Peyer's patch (tissue), 4 donors: ENCODE results near the gene NPEPL1. TPM values are rescaled to one million over a fixed set of nuclear protein-coding genes. Genes with fewer than 3 reads are reported as not detected.
"Not testable (repeated sequence)": the region's sequence is repeated elsewhere in the genome, so short reads cannot be mapped to it uniquely, and the experiment has no call there.

Experiments used
- DNase-seq, 3 donors: peaks; one replicate each; pipeline ENCODE4 v3.0.0-alpha.2; 2017 to 2019
- H3K27ac ChIP-seq, 4 donors: fragments of 200-600 bp; sonication (generic); one replicate each; pipeline ENCODE4 v1.5.1; 2016 to 2019
- H3K27me3 ChIP-seq, 2 donors: fragments of 200-600 bp; sonication (generic); one replicate each; pipeline ENCODE4 v1.5.1; 2019
- H3K36me3 ChIP-seq, 3 donors: fragments of 200-600 bp; sonication (generic); one replicate each; pipeline ENCODE4 v1.5.1; 2016 to 2019
- H3K4me1 ChIP-seq, 4 donors: fragments of 200-600 bp; sonication (generic); one replicate each; pipeline ENCODE4 v1.5.1; 2016 to 2019
- H3K4me3 ChIP-seq, 4 donors: fragments of 200-600 bp; sonication (generic); 1 replicate in 3 of 4; 2 replicates in 1 of 4; pipeline ENCODE4 v1.5.1; 2016 to 2019; ENCODE audit warnings: mild to moderate bottlenecking in 1 of 4
- H3K9me3 ChIP-seq, 4 donors: fragments of 200-600 bp; sonication (generic); one replicate each; pipeline ENCODE4 v1.5.1; 2016 to 2019; ENCODE audit warnings: mild to moderate bottlenecking in 1 of 4
- POLR2A ChIP-seq, 2 donors: fragments of 450-650 bp; IDR thresholded peaks; one replicate each; pipeline ENCODE4 v1.5.1; 2017; ENCODE audit warnings: antibody characterized with exemption in 2 of 2, mild to moderate bottlenecking in 2 of 2, moderate library complexity in 2 of 2
- total RNA-seq, 4 donors: library from RNA; depleted of rRNA; stranded (reverse); fragments of >200 nt; gene quantifications; one replicate each; pipeline ENCODE4 v1.1.0, GENCODE V29; 2016
- TF ChIP-seq, protein P1 (sequence below), 6 experiments: fragments of 450-650 bp in 4 of 6; fragments of 200-600 bp in 2 of 6; sonication (generic) in 1 of 6; IDR thresholded peaks; one replicate each; pipeline ENCODE4 v1.5.1; 2017 to 2019; ENCODE audit warnings: antibody characterized with exemption in 6 of 6, mild to moderate bottlenecking in 3 of 6, moderate library complexity in 1 of 6

The NPEPL1 gene
- total RNA-seq, 4 donors from 2014 or later = 36.3 to 80.4 (median 63.0) TPM

DNA sequence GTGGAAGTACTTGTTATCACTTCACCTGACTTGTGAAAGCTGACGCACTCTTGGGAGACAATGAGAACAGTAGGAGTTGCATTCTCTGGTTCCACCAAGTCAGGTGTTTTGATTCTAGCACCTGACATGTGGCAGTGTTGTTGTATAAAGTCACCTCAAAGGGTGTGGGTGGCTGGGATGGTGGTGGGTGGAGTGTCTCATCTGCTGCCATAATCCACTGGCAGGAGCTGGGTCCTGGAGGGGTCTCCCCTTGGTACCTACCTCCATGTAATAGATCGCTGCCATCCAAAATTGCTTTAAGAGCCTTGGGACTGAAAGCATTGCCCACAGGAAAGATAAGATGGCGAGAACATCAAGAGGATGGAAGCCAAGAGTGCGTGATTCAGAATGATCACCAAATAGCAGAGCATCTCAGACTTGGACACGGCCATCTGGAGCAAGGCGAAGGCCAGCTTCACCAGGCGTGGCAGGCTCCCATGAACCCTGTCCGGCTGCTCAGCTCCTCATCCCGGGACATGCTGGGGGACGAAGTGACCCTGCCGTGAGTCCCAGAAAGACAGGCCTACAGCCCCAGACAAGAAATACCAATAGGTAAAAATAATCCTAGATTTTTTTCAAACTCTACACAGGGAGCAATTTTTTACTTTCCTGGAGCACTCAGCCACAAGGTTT, 56.6 kb downstream of the NPEPL1 start:
- H3K36me3 ChIP-seq = no peaks in the 10 kb centered on the region
- DNase-seq = no peak
- no peaks in the 10 kb centered on the region for H3K9me3 ChIP-seq
- H3K27ac ChIP-seq = no peak overlapping the region
- H3K4me3 ChIP-seq = no peak overlapping the region
- no peaks in the 10 kb centered on the region for H3K4me1 ChIP-seq
- H3K27me3 ChIP-seq = no peaks in the 10 kb centered on the region
- no peak for TF ChIP-seq POLR2A (IDR thresholded peaks at IDR 0.05)
- TF ChIP-seq, protein P1, sequence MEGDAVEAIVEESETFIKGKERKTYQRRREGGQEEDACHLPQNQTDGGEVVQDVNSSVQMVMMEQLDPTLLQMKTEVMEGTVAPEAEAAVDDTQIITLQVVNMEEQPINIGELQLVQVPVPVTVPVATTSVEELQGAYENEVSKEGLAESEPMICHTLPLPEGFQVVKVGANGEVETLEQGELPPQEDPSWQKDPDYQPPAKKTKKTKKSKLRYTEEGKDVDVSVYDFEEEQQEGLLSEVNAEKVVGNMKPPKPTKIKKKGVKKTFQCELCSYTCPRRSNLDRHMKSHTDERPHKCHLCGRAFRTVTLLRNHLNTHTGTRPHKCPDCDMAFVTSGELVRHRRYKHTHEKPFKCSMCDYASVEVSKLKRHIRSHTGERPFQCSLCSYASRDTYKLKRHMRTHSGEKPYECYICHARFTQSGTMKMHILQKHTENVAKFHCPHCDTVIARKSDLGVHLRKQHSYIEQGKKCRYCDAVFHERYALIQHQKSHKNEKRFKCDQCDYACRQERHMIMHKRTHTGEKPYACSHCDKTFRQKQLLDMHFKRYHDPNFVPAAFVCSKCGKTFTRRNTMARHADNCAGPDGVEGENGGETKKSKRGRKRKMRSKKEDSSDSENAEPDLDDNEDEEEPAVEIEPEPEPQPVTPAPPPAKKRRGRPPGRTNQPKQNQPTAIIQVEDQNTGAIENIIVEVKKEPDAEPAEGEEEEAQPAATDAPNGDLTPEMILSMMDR (IDR thresholded peaks at IDR 0.05) = no peak

DNA sequence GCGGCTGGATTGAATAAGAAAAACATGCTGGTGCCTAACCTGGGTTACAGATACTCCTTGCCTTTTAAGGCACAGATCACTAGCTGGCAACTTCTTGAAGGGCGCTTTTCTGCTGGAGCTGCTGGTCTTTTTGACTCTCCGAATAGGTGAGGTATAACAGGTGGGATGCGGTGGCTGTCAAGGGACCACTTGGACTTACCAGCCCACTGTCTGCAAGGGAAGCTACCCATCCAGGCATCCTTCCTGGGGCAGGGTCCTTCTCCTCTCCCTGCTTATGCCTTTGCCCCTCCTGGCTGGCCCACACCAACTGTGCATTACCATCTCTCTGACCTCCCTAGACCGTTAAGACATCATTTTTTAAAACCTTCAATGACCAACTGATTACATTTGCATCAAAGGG, 57.4 kb downstream of the NPEPL1 start:
- H3K36me3 ChIP-seq = no peaks in the 10 kb centered on the region
- H3K27me3 ChIP-seq = no peaks in the 10 kb centered on the region
- no peaks in the 10 kb centered on the region for H3K9me3 ChIP-seq
- H3K4me1 ChIP-seq = no peaks in the 10 kb centered on the region
- no peak overlapping the region for H3K27ac ChIP-seq
- DNase-seq = no peak
- no peak overlapping the region for H3K4me3 ChIP-seq
- TF ChIP-seq POLR2A (IDR thresholded peaks at IDR 0.05) = no peak
- TF ChIP-seq, protein P1 (IDR thresholded peaks at IDR 0.05) = no peak

DNA sequence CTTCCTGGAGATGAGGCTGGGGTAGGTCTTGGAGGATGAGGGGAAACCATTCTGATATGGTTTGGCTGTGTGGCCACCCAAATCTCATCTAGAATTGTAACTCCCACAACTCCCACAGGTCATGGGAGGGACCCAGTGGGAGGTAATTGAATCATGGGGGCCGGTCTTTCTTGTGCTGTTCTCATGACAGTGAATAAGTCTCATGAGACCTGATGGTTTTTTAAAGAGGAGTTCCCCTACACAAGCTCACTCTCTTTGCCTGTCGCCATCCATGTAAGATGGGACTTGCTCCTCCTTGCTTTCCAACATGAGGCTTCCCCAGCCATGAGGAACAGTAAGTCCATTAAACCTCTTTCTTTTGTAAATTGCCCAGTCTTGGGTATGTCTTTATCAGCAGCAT, 58.1 kb downstream of the NPEPL1 start:
- not testable (repeated sequence) for H3K27ac ChIP-seq, H3K36me3 ChIP-seq, H3K4me3 ChIP-seq, H3K27me3 ChIP-seq, DNase-seq, H3K4me1 ChIP-seq, H3K9me3 ChIP-seq

DNA sequence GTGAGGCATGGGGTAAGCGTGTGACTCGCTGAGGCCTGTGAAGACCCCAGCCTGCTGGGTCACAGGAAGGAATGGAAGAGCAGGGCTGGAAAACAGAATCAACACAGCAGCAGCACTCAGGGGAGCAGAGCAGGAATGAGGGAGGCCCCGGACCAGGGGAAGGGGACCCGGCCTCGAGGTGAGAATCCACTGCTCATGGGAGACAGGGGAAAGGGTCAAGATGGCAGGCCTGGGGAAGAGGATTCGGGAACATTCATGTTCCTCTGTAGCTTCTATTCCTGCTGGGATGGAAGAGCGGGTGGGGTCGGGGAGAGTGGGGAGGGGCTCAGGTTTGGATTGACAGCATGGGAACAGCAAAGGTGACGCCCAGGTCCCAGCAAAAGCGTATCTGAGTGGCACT, 59.4 kb downstream of the NPEPL1 start:
- Histone ChIP-seq H3K36me3 (no peaks in the 10 kb centered on the region), H3K4me3 (no peak overlapping the region)
- no peak for TF ChIP-seq POLR2A (IDR thresholded peaks at IDR 0.05)
- TF ChIP-seq, protein P1 (IDR thresholded peaks at IDR 0.05) = no peak

DNA sequence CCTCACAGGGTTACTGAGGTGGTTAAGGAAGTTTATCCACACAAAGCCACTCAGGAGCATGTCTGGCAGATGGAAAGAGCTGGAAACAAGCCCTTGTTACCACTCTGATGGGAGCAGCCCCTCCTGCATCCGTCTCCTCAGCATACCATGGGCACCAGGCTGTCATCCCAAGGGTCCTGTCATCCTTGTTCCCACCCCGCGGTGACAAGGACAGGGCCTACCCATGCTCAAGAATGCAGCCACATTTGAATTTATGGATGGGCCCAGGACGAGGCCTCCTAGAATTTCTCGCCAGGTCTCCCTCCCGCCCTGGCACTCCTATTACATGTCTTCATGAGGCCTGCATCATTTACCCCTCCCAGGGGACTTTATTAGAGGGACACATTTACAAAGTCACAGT, 60.0 kb downstream of the NPEPL1 start:
- DNase-seq = no peak
- H3K27me3 ChIP-seq = no peaks in the 10 kb centered on the region

More for the DNA sequence above, 59.4 kb downstream of the NPEPL1 start:
- DNase-seq = no peak
- Histone ChIP-seq H3K27me3 (no peaks in the 10 kb centered on the region), H3K4me1 (no peaks in the 10 kb centered on the region), H3K9me3 (no peaks in the 10 kb centered on the region), H3K27ac (no peak overlapping the region)

DNA sequence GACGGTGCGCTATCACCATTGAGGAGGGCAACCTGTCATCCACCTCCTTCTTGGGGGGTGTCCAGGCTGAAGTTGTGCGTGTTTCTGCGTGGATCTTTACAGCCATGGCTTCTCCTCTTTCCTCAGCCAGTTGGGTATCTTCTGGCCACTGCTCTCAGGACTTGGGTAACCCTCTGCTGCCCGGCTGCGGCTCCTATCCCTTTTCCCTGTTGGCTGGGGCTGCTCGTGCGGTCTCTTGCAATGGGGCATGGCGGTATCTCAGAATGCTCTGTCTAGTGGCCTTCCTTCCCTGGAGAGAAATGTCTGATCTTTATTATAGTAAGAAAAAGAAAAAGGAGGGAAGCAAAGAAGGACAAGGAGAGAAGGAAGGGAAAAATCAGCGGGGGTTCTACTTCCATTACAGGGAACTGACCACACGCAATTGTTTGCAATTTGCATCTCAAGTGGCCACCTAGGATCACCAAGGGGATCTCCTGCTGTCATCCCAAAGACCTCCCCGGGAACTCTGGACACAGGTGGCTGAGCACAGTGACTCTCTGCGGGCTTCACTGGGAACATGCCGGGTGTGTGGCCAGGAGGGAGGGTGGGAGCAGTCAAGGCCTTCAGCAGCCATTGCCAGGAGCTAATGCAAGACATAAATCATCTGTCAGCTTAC, 60.8 kb downstream of the NPEPL1 start:
- H3K9me3 ChIP-seq = no peaks in the 10 kb centered on the region
- no peak overlapping the region for H3K4me3 ChIP-seq
- DNase-seq = no peak
- no peaks in the 10 kb centered on the region for H3K27me3 ChIP-seq
- H3K27ac ChIP-seq = no peak overlapping the region
- H3K36me3 ChIP-seq = no peaks in the 10 kb centered on the region
- TF ChIP-seq, protein P1 (IDR thresholded peaks at IDR 0.05) = no peak
- TF ChIP-seq POLR2A (IDR thresholded peaks at IDR 0.05) = no peak
- no peaks in the 10 kb centered on the region for H3K4me1 ChIP-seq

More for the DNA sequence above, 60.0 kb downstream of the NPEPL1 start:
- TF ChIP-seq POLR2A (IDR thresholded peaks at IDR 0.05) = no peak
- Histone ChIP-seq H3K4me1 (no peaks in the 10 kb centered on the region), H3K9me3 (no peaks in the 10 kb centered on the region), H3K36me3 (no peaks in the 10 kb centered on the region), H3K4me3 (no peak overlapping the region), H3K27ac (no peak overlapping the region)
